HUDEP-2 (cell line): ENCODE results near the gene NSRP1.
"Not testable (repeated sequence)": the region's sequence is repeated elsewhere in the genome, so short reads cannot be mapped to it uniquely, and the experiment has no call there.

Experiments used
- DNase-seq, 76 experiments: peaks; one replicate each; lab custom pipeline; 2025; ENCODE audit not compliant: unreplicated experiment in 76 of 76; lab: John Stamatoyannopoulos, UW

The NSRP1 gene

DNA sequence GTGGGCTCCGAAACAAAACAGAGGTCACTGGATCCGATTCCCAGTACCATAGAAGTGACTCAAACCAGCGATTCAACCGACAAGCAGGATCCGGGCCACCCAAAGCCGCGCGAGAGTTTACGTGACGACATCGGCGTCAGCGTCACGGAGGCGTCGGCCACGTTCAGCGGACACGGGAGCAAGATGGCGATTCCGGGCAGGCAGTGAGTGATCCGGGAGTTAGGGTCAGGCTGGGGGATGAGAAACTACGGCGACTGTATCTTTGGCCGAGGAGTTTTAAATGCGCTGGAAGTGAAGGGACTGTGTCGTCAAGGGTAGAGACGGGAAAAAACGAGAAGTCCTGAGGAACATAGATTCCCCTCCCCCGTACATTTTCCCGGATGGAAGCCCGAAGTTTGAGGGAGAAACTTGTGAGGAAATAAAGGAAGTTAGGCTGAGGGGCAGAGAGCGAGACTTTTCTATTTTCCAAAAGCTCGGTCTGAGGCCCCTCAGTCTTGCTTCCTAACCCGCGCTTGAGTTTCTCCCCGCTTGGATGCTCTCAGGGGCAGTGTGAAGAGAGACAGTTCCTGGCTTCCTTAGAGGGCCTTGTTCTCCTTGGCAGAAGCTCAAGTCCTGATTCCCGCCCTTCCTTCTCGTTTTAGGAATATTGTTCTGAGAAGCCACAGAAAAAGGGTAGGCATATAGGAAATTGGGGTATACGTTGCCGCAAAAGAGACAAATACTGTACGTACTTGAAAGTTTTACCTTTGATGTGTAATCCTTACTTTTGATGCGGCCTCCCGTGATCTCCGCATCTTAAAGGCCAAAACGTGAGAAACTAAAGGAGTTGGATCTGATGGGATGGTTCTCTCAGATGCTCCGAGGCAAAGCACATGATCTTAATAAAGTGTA is at the start of gene NSRP1:
NSRP1 (plus strand) TSS at position 156 of the 891 bp plus-strand sequence; CDS start at position 184, 28 bp downstream.
- peak in 74 of 76 experiments; percentile 48 to 93 (median 85) for DNase-seq

DNA sequence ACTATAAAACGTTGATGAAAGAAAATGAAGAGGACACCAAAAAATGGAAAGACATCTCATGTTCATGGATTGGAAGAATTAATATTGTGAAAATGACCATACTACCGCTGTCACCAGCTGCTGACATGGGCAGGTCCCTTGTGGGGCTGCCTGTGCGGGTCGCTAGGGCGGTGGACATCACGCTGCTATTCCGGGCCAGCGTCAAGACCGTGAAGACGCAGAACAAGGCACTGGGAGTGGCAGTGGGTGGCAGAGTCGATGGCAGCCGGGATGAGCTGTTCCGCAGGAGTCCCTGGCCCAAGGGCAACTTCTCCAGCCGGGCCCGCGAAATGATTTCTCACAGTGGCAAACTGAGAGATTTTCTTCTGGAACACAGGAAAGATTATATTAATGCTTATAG is 48.2 kb upstream of the NSRP1 start:
- no peak for DNase-seq

DNA sequence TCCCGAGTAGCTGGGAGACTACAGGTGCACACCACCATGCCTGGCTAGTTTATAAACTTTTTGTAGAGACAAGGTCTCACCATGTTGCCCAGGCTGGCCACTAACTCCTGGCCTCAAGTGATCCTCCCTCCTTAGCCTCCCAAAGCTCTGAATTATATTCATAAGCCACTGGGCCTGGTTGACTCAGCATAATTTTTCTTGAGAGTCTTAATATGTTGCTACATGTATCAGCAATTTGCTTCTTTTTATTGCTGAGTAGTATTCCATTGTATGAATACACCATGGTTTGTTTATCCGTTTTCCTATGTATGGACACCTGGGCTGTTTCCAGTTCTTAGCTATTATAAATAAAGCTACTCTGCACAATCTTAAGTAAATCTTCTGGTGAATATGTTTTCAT is 42.4 kb upstream of the NSRP1 start:
- DNase-seq, result no peak

GRCh38 chr17:30074730-30075129 is 41.9 kb upstream of the NSRP1 start:
- no peak for DNase-seq

- DNase-seq, result no peak
Observed at GRCh38 chr17:30082773-30083172, 33.8 kb upstream of the NSRP1 start.

- DNase-seq, result no peak
Observed at GRCh38 chr17:30084788-30085187, 31.8 kb upstream of the NSRP1 start.

DNA sequence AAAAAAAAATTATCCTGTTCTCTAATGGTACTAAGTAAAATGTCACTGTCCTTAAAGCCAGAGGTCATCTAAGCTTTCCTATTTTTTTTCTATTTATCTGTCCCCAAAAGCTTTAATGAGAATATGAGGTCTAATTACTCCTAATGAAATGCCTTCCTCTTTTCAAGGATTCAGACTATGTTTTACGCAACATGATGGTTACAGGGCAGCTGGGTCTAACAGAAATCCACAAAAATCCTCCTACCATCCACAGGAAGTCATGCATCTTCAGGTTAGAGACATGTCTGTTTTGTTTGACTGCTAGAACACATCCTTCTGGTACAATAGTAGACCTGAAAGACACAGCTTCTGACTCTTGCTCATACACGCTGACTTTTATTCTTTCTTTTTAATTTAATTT is 29.7 kb upstream of the NSRP1 start:
- no peak for DNase-seq

DNA sequence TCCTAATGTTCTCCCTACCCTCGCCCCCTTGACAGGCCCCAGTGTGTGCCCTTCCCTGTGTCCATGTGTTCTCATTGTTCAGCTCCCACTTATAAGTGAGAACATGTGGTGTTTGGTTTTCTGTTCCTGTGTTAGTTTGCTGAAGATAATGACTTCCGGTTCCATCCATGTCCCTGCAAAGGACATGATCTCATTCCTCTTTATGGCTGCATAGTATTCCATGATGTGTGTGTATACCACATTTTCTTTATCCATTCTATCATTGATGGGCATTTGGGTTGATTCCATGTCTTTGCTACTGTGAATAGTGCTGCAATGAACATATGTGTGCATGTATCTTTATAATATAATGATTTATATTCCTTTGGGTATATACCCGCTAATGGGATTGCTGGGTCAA is 29.2 kb upstream of the NSRP1 start:
- not testable (repeated sequence) for DNase-seq

- no peak for DNase-seq
Observed at GRCh38 chr17:30091121-30091670, 25.4 kb upstream of the NSRP1 start.

DNA sequence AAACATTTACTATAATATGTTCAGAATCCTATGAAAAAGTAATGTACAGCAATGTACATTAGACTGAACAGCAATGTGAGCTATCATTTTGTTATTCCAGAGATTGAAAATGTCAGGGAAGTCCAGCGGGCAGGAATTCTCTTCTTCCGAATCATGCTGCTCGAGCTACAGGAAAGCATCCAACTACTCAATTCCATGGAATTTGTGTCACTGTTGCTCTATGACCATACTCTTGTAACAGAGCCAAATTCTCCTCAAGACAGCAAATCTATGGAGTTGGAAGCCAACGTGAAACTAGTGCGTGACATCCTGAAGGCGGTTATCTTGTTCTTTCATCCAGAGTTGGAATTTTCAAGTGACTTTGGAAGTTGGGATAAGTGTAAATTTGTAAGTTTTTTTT is 24.8 kb upstream of the NSRP1 start:
- DNase-seq, result no peak

DNA sequence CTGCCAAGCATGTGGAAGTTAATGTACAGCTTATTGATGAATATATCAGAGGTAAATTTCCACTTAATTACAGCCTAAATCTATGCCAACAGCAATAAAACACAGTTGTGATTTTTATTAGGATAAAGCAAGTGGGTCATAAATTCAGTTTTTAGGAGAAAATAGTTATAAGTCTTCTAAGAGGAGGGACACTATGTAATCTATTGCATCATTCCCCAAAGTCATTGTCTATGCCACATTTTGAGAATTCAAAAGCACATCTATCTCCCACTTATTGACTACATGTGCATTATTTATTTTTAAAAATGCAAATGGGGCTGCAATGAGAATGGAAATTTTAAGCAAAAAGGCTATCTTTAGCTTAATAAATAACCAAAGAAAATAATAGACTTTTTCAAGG is 23.7 kb upstream of the NSRP1 start:
- DNase-seq, result no peak

DNA sequence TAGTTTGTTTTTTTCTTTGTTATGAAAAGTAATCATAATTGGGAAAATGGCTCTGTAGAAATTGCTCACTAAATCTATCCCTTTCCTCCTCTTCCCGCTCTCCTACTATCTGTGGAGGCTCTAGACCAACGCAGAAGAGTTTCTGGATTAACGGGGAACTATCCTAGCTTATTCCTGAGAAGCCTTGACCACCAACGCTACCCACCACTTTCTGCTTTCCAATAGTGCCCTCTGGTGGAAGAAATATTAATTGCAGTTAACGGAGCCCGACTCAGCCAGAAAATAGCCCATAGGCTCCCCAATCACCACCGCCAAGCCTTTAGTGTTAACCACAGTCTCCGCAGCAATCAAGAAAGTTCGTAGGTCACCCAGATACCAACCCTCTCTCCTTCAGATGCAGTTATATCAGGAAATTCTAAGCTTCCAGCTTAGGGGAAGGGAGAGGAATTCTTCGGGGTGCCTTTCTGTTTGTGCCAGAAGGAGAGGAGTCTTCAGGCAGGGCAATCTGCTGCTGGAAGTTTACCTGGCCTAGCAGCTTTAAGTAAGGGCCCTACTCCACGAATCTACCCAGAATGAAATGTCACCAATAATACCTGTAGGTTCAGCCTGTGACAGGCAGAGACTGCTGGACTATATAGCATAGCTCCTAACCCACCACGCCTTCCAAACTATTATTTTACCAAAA is 23.0 kb upstream of the NSRP1 start:
- DNase-seq, result peak in 41 of 76 experiments; percentile 2 to 78 (median 33)

DNA sequence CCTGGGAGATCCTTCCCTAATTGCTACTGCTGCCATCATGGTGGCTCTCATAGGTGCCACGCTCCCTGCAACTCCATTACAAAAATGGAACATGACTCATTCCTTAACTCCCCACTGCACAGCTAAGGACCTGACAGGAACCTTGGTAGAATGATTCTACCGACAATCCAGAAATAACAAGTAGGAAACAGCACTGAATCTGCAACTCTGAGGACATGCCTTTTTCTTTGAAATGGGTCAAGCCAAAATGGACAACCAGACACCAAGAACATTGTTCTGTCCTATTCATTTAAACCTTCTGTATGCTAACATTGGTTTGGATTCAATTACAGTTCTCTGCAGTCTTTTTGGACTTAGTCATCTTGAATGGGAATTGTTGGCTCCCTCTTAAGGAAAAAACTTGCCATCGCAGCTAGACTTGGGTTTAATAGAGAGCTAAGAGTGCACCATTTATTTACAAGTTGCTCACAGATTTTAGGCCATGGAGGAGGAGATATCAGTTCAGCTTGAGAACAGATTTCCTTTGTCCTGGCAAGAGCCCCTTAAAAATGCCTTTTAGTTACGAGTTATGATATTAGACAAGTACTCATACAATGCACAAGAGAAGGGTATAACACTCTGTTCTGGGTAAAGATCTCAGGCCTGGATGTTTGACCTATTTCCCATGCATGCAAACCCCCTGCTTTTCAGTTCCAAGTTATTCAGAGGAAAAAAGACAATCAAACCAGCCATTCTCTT is 20.9 kb upstream of the NSRP1 start:
- DNase-seq, result peak in 19 of 76 experiments; percentile 4 to 38 (median 18)

DNA sequence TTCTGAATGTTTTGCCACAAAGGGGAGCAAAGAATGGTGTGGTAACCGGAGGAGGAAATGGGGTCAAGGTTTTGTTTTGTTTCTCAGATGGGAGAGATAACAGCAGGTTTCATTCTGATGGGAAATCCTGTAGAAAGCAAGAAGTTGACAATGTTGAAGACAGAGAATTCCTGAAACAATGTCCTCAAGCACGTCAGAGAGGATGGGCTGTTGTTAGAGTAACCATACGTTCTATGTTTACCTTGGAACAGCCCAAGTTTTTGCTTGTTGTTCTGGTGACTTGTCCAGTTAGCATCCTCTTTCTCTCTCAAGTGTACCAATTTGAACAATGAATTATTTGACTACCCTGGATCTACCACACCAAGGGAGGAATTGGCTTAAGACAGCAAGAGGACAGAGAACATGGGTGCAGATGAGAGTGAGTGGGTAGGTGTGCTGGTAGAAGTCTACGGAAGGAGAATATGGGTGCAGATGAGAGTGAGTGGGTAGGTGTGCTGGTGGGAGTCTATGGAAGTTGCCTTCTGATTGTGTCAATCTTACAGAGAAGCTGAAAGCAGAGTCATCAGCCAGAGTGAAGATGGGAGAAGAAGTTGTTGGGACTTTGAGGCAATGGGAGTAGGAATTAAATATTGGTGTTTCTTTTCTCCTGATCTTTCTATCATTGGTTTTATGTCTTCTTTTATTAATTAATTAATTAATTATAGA is 14.8 kb upstream of the NSRP1 start:
- DNase-seq, result no peak

DNA sequence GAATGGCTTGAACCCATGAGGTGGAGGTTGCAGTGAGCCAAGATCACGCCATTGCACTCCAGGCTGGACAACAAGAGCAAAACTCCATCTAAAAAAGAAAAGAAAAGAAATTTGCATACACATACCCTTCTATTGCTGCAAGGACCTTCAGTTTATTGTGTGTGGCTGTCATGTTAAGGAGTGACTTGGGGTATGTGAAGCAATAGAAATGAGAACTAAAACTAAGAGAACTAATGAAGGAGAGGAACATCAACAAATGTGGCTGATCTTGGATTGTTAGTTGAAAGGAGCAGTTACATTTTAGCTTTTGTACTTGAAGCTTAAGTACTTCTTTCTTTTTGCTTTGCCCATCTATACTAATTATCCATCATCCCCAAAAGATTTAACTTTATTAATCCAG is 12.7 kb upstream of the NSRP1 start:
- no peak for DNase-seq

DNA sequence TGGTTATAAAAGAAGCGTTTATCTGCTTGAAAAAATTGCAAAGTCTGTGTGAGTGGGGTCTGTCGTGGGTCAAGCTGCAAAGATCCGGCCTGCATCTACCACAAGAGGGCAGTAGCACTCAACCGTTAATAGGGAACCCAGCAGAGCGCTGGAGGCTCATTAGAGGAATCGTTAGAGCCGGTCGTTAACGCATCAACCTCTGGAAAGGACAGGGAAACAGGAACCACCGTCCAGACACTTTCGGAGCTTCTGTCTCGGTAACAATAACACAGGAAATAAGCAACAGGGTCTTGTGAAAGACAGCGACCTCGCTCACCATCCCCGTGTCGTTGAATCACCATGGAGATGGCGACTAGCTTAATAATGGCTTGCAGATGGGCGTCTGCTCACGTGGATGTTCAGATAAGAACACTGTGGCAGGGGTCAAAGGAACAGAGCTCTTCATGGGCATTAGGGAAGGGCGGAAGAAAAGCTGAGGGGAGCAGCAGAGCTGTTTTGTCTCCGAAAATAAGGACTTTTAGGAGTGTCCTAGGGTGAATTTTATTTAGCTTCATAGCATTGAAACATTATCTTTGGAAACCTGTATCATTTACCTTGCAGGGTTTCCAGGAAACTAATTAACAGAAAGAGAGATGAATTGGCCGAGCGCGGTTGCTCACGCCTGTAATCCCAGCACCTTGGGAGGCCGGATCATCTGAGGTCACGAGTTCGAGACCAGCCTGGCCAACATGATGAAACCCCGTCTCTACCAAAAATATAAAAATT is 11.9 kb upstream of the NSRP1 start:
- peak in 73 of 76 experiments; percentile 13 to 87 (median 62) for DNase-seq

GRCh38 chr17:30112794-30113193 is 3.8 kb upstream of the NSRP1 start:
- no peak for DNase-seq

GRCh38 chr17:30113213-30113612 is 3.4 kb upstream of the NSRP1 start:
- DNase-seq, result no peak

- DNase-seq, result no peak
Observed at GRCh38 chr17:30116345-30116660, 313 bp upstream of the NSRP1 start.

DNA sequence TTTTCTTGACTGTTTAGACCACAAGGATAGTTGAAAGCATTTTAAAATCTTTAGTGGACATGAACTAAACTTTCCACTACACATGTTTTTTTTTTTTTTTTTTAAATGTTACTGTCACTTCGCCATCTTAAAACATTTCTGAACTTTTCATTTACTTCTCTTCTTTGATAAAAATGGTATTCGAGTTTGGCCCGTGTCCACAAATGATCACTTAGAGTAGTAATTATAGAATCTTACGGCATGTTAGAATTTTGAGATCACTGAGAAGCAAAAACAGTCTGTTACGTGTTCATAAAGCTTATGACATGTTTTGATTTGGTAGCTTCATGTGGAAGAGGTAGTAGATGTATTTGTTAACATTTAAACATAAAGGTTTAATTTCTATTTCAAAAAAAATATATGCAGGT is 1.1 kb downstream of the NSRP1 start:
- peak in 1 of 76 experiments; percentile 7 for DNase-seq
